ENCODE data around the gene ETV6.

The ETV6 gene

GRCh38 chr12:11855983-11856374 is 206.5 kb downstream of the ETV6 start:
- DNase-seq (ENCODE audit: low read depth, low spot score): no peak

- DNase-seq (ENCODE audit: low read depth, low spot score): no peak
Measured at GRCh38 chr12:11856971-11857370, 207.5 kb downstream of the ETV6 start.

DNA sequence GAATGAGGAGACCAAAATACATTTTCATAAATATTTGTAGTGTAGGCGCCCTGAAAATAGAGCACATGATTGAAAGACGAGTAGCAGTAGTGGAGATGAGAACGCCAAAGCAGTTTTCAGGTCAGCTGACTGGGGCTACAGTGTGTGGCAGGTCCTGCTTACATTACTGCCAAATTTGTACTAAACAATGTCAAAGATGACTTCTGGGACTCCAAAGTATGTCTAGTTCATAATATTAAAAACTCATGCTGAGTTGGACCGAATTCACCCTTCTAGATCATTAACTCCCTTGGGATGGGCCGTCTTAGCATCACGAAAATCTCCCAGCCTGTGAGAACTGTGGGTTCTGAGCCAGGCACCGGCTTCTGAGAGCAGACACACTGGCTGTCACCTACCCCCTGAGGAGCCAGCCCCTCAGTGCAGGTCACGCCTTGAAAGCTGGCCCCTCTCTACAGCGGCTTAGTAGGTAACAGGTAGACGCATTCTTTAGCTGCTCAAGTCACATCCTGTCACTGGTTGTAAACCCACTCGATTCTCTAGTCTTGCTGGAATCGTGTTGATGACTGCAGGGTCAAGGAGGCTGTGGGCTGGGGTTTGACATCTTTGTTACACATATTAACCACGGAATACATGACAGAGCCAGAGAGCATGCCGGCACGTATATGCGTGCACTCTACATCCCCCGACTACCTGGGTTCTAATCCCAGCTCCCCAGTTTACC is 210.4 kb downstream of the ETV6 start:
- DNase-seq (ENCODE audit: low read depth, low spot score): no peak

- no peak for DNase-seq (ENCODE audit: low read depth, low spot score)
Measured at GRCh38 chr12:11861155-11861863, 211.8 kb downstream of the ETV6 start.

DNA sequence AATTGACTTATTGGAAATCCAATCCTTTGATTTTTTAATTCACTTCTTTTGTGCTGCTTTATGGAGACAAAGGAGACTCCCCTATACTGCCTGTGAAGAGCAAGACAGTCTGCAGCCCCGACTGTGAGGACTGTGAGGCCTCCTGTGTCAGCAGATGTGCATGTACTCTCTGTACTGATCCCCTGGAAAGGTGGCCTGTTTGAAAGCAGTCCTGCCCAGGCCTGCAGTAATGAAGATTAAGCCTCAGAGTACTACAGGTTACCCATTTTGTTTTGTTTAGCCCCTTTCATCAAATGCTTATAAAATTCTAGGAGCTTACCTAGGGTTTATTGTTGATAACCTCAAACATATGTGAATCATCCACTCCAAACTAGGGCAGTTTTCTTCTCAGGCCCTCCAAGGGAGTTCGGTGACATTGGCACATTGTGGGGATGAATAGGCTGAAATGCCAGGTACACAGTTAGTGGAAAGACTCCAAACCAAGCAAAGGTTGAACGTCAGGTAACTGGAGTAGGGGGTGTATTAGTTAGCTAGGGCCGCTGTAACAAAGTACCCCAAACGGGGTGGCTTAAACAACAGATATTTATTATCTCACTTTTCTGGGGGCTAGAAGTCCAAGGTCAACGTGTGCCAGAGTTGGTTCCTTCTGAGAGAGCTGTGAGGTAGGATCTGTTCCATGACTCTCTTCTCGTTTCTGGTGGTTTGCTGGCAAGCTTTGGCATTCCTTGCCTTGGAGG is 212.6 kb downstream of the ETV6 start:
- no peak for DNase-seq (ENCODE audit: low read depth, low spot score)

- DNase-seq (ENCODE audit: low read depth, low spot score): no peak
Measured at GRCh38 chr12:11862798-11863197, 213.3 kb downstream of the ETV6 start.

- DNase-seq (ENCODE audit: low read depth, low spot score): no peak
Measured at GRCh38 chr12:11863478-11863906, 214.0 kb downstream of the ETV6 start.

DNA sequence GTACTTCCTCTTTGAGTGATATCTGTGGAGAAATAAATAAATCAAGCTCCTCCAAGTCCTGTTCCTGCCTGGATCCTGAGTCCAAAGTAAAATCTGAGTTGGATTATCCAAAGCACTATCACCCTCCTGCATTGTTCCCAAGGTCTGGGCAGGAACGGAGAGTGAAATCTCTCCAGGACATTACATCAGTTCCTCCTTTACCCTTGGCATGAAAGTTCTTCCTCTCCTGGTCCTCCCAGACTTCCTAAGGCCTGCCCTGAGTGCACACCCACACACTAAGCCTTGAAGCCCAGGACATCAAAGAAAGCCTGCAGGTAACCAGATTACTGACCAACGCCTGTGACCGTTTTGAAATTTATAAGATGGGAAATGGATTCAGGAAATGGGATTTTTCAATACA is 214.5 kb downstream of the ETV6 start:
- no peak for DNase-seq (ENCODE audit: low read depth, low spot score)

DNA sequence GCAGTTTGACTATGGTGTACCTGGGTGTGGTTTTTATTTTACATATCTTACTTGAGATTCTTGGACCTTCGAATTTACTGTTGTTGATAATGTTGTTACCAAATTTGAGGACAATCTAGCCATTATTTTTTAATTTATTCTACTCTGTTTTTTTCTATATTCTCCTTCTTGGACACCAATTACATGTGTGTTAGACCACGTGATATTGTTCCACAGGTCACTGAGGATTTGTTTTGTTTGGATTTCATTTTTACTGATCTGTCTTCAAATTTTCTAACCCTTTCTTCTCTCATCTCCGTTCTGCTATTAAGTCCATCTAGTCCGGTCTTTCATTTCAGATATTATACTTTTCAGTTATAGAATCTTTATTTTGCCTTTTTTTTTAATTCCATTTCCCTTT is 216.3 kb downstream of the ETV6 start:
- DNase-seq (ENCODE audit: low read depth, low spot score): no peak

DNA sequence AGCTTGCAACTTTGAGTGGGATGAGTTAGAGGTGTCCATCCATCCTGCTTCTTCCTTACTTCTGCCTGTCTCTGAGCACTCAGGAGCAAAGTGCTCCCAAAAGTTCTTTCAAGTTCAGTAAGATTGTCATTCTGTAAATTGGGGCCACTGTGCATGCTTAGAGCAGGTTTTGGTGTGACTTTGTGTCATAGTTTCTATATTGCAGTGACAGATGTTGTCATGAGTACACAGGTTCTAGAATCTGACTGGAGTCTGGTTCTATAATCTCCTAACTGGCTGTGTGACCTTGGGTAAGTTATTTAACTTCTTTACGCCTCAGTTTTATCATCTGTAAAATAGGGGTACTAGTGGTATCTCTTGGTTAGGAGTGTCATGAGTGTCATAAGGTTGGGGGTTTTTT is 218.6 kb downstream of the ETV6 start:
- no peak for DNase-seq (ENCODE audit: low read depth, low spot score)

DNA sequence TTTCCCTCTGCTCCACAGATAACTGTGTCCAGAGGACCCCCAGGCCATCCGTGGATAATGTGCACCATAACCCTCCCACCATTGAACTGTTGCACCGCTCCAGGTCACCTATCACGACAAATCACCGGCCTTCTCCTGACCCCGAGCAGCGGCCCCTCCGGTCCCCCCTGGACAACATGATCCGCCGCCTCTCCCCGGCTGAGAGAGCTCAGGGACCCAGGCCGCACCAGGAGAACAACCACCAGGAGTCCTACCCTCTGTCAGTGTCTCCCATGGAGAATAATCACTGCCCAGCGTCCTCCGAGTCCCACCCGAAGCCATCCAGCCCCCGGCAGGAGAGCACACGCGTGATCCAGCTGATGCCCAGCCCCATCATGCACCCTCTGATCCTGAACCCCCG is 219.9 kb downstream of the ETV6 start:
- DNase-seq (ENCODE audit: low read depth, low spot score): no peak

GRCh38 chr12:11870041-11870451 is 220.6 kb downstream of the ETV6 start:
- no peak for DNase-seq (ENCODE audit: low read depth, low spot score)

- DNase-seq (ENCODE audit: low read depth, low spot score): no peak
Measured at GRCh38 chr12:11872055-11872454, 222.6 kb downstream of the ETV6 start.

GRCh38 chr12:11875414-11875935 is 226.0 kb downstream of the ETV6 start:
- no peak for DNase-seq (ENCODE audit: low read depth, low spot score)

DNA sequence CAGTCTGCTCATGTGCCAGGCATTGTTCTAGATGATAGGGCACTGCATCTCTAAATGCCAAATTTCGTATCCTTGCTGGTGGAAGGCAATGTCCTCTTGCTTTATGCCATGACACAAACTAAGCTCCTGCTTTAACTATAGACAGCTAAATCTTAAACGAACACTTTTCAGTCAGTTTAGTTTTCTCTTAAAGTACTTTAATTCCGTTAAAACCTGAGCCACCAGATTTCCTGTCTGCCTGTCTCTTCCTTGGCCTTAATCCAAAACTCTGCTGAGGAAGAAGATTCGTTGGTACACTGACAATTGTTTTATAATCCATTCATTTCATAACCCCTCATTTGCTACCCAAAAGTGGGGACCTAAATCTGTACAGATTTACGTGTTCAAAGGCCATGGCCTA is 226.8 kb downstream of the ETV6 start:
- DNase-seq (ENCODE audit: low read depth, low spot score): no peak

- no peak for DNase-seq (ENCODE audit: low read depth, low spot score)
Measured at GRCh38 chr12:11877102-11877826, 227.8 kb downstream of the ETV6 start.

DNA sequence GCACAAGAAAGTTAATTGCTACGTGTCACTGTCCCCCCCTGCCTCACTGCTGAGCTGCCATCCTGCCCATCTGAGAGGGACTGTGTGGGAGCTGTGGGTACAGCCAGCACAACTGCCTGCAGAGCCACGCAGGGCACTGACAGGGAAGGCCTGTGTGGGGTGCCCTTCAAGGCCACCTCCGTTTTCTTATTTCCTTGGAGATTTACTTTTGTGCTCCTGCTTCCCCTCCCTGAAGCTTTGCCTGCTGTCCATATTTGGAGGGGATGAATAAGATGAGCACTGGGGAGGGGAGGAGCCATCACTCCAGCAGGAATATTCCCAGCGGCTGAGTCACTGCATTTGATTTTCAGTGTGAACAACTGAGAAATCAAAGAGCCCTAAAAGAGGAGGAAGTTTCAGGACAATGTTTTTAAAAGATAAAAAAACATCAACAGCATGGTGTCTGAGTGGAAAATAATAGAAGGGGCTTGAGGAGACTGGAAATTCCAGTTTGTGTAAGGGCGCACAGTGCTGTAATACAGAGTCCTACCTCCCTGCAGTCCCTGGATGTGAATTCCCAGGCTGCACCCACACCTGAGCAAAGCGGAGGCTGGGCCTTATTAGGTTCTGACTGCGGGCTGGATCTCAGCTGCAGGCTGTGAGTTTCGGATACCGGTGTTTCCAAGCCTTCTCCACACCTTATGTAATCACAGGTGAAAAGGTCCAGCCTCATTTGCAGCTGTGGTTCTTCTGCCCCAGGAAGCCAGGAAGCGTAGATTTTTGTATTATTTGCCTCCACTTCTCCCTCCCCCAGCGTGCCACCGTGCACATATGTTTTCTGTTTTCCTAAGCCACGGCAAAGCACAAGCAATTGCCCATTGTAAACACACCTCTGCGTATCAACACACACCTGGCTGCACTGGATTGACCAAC is 228.7 kb downstream of the ETV6 start:
- DNase-seq (ENCODE audit: low read depth, low spot score): no peak

- no peak for DNase-seq (ENCODE audit: low read depth, low spot score)
Measured at GRCh38 chr12:11879306-11879705, 229.8 kb downstream of the ETV6 start.

DNA sequence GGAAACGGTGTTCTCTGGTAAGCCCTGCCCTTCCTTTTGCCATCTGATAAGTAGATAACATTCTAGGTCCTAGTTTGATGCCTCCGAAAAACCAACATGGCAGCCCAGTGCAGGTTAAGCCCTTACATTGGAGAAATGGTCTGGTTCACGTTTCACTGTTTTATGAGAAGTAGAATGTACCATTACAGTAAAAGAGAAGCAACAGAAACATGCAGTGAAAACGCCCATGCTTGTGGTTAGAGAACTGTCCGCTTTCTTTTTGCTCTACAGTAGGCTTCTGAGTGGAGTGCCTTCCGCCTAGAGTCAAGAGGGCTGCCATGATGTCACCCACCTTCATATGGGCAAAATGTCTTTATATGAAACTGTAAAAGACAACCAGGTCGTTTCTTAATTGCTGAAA is 230.9 kb downstream of the ETV6 start:
- no peak for DNase-seq (ENCODE audit: low read depth, low spot score)

- DNase-seq (ENCODE audit: low read depth, low spot score): no peak
Measured at GRCh38 chr12:11881835-11882234, 232.4 kb downstream of the ETV6 start.

Measured in iPS DF 19.7 (cell line).